Right atrium auricular region (tissue), 2 donors: ENCODE data around the gene XAF1. TPM values are rescaled to one million over a fixed set of nuclear protein-coding genes. Genes with fewer than 3 reads are reported as not detected.
"Not testable (repeated sequence)": the region's sequence is repeated elsewhere in the genome, so short reads cannot be mapped to it uniquely, and the experiment has no call there.

Experiments
- DNase-seq: peaks from one replicate; pipeline ENCODE4 v3.0.0-alpha.2; 2019; ENCODE audit warnings: low spot score
- H3K27ac ChIP-seq, 2 donors: fragments of 200-600 bp; sonication (generic); 1 replicate in 1 of 2; 2 replicates in 1 of 2; pipeline ENCODE4 v1.5.1; 2016 to 2019
- H3K27me3 ChIP-seq, 2 donors: fragments of 200-600 bp; sonication (generic); one replicate each; pipeline versions ENCODE4 v1.5.1 to v1.6.0; 2017 to 2019
- H3K36me3 ChIP-seq: fragments of 200-600 bp; sonication (generic); one replicate; pipeline ENCODE4 v1.5.1; 2016
- H3K4me1 ChIP-seq, 2 donors: fragments of 200-600 bp; sonication (generic); one replicate each; pipeline versions ENCODE4 v1.5.1 to v1.6.0; 2017 to 2019
- H3K4me3 ChIP-seq, 2 donors: fragments of 200-600 bp; sonication (generic); 1 replicate in 1 of 2; 2 replicates in 1 of 2; pipeline ENCODE4 v1.5.1; 2017 to 2019; ENCODE audit warnings: mild to moderate bottlenecking in 1 of 2, moderate library complexity in 1 of 2
- H3K9me3 ChIP-seq, 2 donors: fragments of 200-600 bp; sonication (generic); one replicate each; pipeline ENCODE4 v1.5.1; 2019
- total RNA-seq, 2 donors: library from RNA; depleted of rRNA; stranded (reverse); fragments of >200 nt; gene quantifications; one replicate each; pipeline ENCODE4 v1.1.0, GENCODE V29; 2016
- TF ChIP-seq, protein P1 (sequence below), 2 donors: fragments of 200-600 bp; sonication (generic); IDR thresholded peaks; one replicate each; pipeline ENCODE4 v1.5.1; 2019; ENCODE audit warnings: antibody characterized with exemption in 2 of 2

Gene XAF1
- total RNA-seq, 2 donors from 2014 or later: 9.4 to 12.8 TPM

DNA sequence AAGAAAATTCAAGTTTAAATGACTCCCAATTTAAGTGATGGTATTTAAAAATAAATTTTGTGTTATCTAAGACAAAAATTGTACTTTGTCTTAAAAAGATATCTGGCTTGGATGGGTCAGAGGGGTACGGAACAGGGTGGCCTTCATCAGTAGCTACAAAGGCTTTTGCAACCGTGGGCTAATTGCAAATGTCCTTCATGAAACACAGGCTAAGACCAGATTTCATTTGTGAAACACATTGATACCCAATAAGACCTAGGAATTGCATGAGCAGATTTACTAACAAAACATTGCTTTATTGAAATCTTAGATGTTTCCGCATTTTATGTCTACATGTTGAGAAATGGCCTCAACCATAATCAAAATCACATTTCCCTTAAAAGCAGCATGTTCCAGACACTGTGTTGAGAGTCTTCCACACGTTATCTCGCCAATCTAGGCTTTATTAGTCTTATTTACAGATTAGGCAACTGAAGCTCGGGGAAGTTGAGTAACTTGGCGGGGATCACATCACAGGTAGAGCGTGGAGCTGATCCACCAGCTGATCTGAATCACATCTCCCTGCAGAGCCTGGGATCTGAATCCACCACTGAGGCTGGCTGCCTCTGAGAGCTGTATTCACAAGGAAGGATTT is 42.0 kb downstream of the XAF1 start:
- Histone ChIP-seq H3K4me3 (no peak overlapping the region), H3K27me3 (no peaks in the 10 kb centered on the region), H3K4me1 (no peaks in the 10 kb centered on the region), H3K36me3 (no peaks in the 10 kb centered on the region), H3K27ac (no peak overlapping the region), H3K9me3 (no peaks in the 10 kb centered on the region)
- DNase-seq: no peak
- TF ChIP-seq, protein P1, sequence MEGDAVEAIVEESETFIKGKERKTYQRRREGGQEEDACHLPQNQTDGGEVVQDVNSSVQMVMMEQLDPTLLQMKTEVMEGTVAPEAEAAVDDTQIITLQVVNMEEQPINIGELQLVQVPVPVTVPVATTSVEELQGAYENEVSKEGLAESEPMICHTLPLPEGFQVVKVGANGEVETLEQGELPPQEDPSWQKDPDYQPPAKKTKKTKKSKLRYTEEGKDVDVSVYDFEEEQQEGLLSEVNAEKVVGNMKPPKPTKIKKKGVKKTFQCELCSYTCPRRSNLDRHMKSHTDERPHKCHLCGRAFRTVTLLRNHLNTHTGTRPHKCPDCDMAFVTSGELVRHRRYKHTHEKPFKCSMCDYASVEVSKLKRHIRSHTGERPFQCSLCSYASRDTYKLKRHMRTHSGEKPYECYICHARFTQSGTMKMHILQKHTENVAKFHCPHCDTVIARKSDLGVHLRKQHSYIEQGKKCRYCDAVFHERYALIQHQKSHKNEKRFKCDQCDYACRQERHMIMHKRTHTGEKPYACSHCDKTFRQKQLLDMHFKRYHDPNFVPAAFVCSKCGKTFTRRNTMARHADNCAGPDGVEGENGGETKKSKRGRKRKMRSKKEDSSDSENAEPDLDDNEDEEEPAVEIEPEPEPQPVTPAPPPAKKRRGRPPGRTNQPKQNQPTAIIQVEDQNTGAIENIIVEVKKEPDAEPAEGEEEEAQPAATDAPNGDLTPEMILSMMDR (IDR thresholded peaks at IDR 0.05): no peak

DNA sequence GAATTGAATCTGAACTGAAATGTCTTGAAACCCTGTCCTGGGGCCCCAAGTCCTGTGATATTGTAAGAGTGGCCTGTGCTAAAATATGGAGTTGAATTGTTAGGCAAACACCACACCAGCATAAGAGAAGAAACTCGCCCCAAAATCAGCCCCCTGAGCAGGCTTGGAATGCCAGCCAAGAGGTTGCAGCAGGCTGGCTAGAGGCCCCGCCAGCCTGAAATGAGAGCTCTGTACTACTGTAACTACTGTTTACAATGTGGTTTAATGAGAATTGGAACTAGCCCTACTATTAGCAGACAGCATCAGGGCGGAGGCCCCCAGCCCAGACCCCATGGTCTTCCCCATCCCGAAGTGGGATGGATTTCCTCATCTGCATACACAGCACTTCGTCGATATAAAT is 43.9 kb downstream of the XAF1 start:
- Histone ChIP-seq H3K36me3 (no peaks in the 10 kb centered on the region), H3K4me3 (no peak overlapping the region), H3K9me3 (no peaks in the 10 kb centered on the region), H3K27me3 (no peaks in the 10 kb centered on the region), H3K27ac (no peak overlapping the region), H3K4me1 (no peaks in the 10 kb centered on the region)
- no peak for DNase-seq
- TF ChIP-seq, protein P1 (IDR thresholded peaks at IDR 0.05): no peak

DNA sequence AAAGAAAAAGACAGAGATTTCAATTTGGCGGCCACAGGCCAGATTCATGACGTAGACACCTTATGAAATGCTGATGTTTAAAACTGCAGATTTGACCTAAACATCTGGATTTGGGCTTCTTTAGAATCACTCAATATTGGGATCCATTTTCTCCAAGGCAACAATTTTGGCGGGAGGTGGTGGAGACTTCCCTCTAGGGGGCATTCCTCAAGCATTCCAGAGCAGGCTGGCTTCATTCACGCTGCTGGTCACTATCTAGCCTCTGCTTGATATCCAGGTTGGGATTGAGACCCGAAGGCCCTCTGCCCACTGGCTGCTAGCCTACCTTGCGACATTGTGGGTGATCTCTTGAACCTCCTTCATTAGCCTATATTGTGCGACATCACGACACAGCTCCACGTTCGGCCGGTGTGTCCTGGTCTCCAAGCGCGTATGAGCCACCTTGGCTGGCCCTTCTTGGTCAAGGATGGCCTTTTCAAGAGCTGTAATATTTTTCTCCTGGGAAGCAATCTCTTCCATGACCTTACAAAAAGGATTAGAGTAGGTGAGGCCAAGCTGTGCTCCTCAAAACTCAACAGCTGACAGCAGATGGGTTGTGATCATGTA is 44.7 kb downstream of the XAF1 start:
- Histone ChIP-seq H3K27ac (no peak overlapping the region), H3K27me3 (no peaks in the 10 kb centered on the region), H3K4me1 (no peaks in the 10 kb centered on the region), H3K4me3 (no peak overlapping the region), H3K36me3 (no peaks in the 10 kb centered on the region), H3K9me3 (no peaks in the 10 kb centered on the region)
- no peak for DNase-seq
- TF ChIP-seq, protein P1 (IDR thresholded peaks at IDR 0.05): no peak

DNA sequence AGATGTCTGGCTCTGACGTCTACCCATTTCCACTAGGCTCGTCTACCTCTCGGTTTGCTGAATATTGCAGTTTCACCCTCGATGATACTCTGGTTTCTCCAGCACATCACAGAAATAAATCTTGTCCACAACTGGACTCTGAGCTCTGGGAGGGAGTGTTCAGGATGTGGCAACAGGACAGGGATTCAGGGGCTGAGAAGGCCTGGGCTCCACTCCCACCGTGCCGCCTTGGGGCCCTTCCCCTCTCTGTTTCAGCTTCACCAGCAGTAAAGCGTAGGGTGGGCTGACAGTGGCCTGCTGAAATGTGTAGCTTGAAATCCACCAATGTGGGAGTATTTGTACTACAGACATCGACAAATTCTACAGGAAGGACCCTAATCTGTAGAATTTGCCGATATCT is 55.7 kb downstream of the XAF1 start:
- Histone ChIP-seq H3K27me3 (no peaks in the 10 kb centered on the region), H3K27ac (no peak overlapping the region), H3K4me3 (no peak overlapping the region), H3K9me3 (peaks cover 0 to 7% of the 10 kb centered on the region in 2 donors), H3K36me3 (no peaks in the 10 kb centered on the region), H3K4me1 (no peaks in the 10 kb centered on the region)
- no peak for DNase-seq
- TF ChIP-seq, protein P1 (IDR thresholded peaks at IDR 0.05): no peak

DNA sequence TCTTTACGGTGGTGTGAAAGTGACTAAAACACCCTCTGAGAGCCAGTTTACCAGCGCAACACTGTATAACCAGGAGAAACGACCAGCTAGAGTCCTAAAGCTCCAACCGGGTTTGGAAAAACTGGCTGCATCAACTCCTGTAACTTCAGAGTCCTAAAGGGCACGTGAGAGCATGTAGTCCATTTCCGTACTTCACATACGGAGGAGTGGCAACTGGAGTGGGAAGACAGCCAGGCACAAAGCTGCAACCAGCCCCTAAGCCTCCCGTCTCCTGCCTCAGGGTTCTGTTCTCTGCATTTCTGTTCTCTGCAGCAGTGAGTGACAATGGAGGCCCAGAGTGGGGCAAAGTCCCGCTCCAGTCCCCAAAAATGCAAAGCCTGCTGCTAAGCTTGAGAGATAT is 56.4 kb downstream of the XAF1 start:
- Histone ChIP-seq H3K27ac (no peak overlapping the region), H3K27me3 (no peaks in the 10 kb centered on the region), H3K4me3 (no peak overlapping the region), H3K4me1 (no peaks in the 10 kb centered on the region), H3K36me3 (no peaks in the 10 kb centered on the region), H3K9me3 (peaks cover 0 to 7% of the 10 kb centered on the region in 2 donors)
- DNase-seq: no peak
- TF ChIP-seq, protein P1 (IDR thresholded peaks at IDR 0.05): no peak

DNA sequence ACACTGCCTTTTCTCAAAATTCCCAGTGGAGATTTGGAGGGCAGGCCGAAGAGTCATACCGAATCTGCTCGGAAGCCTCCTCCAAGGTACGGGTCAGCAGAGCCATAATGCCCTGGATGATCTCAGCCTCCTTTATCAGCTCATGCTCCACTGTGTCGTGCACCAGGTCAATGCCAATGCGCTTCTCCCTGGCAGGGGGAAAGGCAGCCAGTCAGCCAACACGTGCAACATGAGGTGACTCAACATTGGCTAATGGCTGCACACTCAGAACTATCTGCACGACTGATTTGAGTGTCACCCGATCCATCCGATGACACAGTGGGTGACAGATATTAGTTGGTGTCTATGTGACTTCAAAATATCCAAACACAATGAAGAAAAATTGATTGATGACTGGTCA is 59.9 kb downstream of the XAF1 start:
- no peaks in the 10 kb centered on the region for H3K4me1 ChIP-seq
- DNase-seq: no peak

DNA sequence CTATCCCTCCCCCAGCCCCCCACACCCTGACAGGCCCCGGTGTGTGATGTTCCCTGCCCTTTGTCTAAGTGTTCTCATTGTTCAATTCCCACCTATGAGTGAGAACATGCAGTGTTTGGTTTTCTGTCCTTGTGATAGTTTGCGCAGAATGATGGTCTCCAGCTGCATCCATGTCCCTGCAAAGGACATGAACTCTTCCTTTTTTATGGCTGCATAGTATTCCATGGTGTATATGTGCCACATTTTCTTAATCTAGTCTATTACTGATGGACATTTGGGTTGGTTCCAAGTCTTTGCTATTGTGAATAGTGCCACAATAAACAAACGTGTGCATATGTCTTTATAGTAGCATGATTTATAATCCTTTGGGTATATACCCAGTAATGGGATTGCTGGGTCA is 60.5 kb downstream of the XAF1 start:
- not testable (repeated sequence) for H3K9me3 ChIP-seq, DNase-seq, H3K27me3 ChIP-seq

More for the DNA sequence above, 59.9 kb downstream of the XAF1 start:
- H3K27ac ChIP-seq: no peak overlapping the region
- no peak overlapping the region for H3K4me3 ChIP-seq
- H3K9me3 ChIP-seq: no peaks in the 10 kb centered on the region
- TF ChIP-seq, protein P1 (IDR thresholded peaks at IDR 0.05): no peak
- no peaks in the 10 kb centered on the region for H3K27me3 ChIP-seq
- H3K36me3 ChIP-seq: no peaks in the 10 kb centered on the region

More for the DNA sequence above, 60.5 kb downstream of the XAF1 start:
- not testable (repeated sequence) for H3K4me3 ChIP-seq, H3K27ac ChIP-seq, H3K4me1 ChIP-seq, H3K36me3 ChIP-seq
